ENCODE results near the gene RARA.
A peak's percentile ranks its signal among the peaks of the same experiment; 100 is the strongest.
"Not testable (repeated sequence)": the region's sequence is repeated elsewhere in the genome, so short reads cannot be mapped to it uniquely, and the experiment has no call there.

The RARA gene

GRCh38 chr17:40361063-40361924 lies 52.3 kb downstream of the RARA start:
- DNase-seq: no peak

- no peak for DNase-seq
Observed at GRCh38 chr17:40361925-40362695, 53.1 kb downstream of the RARA start.

GRCh38 chr17:40362696-40363110 lies 53.7 kb downstream of the RARA start:
- peak; percentile 78 for DNase-seq

DNA sequence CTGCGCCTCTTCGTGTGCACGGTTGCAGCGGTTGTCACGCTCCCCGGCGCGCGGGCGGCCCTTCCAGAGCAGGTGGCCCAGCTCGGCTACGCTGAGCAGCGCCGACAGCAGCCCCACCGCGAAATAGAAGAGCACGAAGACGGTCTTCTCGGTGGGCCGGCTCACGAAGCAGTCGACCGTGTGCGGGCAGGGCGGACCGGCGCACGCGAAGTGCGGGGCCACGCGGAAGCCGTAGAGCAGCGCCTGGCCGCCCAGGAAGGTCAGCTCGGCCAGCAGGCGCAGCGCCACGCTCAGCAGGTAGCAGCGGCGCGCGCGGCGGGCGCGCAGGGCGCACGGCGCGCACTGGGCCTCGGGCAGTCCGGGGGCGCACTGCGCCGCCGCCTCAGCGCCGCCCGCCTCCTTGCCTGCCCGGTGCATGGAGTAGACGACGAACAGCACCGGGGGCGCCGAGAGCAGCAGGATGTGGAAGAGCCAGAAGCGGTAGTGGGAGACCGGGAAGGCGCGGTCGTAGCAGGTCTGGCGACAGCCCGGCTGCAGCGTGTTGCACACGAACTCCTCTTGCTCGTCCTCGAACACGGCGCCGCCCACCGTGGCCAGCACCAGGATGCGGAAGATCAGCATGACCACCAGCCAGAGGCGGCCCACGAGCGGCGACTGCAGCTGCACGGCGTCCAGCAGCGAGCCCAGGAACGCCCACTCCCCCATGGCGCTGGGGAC lies 54.3 kb downstream of the RARA start:
- DNase-seq: peak; percentile 12

DNA sequence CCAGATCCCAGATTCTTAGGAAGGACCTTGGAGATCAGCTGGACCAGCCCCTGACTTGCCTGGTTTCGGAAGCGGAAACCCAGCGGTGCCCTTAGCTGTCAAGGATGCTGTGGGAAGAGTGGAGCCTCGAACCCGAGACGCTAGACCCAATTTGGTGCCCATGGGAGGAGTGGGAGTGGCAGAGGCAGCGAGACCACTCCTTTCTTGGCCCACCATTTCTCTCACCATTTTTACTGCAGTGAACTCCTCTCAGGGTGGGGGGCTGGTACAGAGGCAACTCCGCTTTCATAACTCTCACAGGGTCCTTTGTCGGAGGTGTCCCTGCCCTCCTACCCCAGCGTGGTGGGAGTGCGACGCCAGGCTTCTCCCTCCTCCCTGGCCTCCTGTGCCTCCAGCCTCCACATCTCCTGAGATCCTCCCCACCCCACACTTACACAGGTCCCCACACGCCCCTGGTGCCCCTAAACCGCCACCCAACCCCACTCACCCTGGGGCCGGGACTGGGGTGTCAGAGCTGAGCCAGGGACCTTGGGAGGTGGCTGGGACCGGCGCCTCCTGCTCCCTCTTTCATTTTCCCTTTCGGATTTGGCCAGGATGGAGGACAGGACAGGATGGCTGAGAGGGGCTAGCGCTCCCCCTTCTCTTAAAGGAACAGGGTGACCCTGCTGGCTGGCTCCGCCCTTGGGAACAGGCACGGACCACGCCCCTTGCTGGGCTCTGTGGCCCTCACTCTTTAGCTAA lies 55.3 kb downstream of the RARA start, which contains the start of gene GJD3:
TSS of gene GJD3 (minus strand) at position 617 of the 741 bp plus-strand sequence. CDS start 922 bp downstream, outside the sequence.
- DNase-seq: no peak

GRCh38 chr17:40364906-40365305 lies 55.9 kb downstream of the RARA start:
- DNase-seq: no peak

GRCh38 chr17:40366076-40366860 lies 57.3 kb downstream of the RARA start:
- no peak for DNase-seq

DNA sequence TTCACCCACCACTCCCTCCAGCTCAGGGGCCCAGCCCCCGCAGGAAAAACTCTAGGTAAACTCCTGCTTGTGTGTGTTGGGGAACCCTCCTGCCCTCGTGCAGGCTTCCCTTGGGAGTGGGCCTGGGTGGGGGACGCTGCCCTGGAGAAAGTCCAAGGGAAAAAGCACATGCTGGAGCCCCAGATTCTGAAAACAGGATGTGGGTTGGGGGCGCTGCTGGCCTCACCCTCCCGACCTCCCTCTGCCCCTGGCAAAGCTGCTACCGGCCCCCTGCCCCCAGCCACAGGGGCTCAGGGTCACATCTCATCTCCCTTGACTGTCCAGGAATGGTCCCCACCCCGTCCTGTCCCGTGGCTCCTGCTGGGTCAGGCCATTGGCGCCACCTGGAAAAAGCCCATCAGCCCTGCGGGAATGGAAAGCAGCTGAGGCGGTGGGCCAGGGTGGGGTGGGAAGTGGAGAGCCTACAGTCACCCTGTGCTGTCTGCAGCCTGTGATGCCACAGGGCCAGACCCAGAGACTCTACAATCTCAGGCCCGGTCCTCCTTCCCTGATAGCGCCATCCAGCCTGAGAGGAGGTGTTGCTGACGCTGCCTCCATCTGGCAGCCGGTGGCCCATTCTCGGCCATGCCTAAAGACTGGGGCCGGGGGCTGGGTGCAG lies 58.0 kb downstream of the RARA start:
- DNase-seq: no peak

DNA sequence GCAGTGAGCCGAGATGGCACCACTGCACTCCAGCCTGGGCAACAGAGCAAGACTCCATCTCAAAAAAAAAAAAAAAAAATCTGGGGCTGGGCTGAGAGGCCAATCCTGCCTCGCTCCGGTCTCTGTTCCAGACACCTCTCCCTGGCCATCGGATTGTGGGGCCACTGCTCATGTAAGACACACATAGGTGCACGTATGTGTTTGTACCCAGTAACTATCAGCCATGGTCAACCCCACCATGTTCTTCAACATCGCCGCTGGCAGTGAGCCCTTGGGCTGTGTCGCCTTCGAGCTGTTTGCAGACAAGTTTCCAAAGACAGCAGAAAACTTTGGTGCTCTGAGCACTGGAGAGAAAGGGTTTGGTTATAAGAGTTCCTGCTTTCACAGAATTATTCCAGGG lies 58.7 kb downstream of the RARA start:
- not testable (repeated sequence) for DNase-seq

DNA sequence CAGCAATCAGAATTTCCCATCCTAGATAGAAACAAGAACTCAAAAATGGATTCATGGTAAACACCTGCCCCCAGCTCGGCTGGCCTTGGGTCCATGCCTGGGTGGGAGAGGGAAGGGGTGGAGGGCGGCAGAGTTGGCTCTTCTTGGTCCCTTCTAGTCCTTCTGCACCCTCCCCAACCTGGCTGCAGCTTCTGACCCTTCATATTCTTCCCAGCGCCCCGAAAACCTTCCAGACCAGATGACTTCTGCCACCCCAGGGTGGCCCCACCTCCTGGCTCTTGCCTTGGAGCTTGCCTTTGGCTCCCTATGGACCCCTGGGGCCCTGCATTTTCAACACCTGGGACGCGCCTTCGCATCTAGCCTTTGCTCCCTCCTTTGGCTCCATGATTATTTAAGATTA lies 60.9 kb downstream of the RARA start:
- DNase-seq: no peak

DNA sequence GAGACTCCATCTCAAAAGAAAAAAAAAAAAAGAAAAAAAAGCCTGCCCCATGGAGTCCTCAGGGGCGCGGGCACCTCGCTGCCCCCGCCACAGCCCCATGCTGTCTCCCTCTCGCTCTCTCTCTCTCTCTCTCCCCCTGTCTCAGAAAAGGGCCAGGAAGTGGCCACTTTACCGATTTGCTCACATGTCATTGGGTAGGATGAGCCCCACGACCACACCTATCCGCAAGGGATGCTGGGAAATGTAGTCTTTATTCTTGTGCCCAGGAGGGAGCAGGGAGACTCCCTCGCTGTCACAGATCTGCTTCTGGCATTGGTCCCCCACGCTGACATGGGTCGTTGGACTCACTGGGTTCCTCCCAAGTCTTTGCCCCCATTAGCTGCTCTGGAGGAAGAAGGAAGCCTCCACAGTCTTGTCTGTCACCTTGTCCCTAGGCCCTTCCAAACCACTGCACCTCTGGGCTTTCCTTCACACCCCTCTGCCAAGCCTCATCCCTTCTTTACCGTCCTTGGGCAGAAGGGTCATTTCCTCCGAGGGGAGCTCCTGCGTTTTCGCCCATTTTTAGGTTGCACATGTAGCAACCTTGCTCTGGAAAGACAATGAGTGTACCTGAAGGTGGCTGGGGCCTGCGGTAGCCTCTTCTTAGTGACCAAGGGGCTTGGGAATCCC lies 62.4 kb downstream of the RARA start:
- peak; percentile 48 for DNase-seq

GRCh38 chr17:40372031-40372430 lies 63.1 kb downstream of the RARA start:
- DNase-seq: no peak

DNA sequence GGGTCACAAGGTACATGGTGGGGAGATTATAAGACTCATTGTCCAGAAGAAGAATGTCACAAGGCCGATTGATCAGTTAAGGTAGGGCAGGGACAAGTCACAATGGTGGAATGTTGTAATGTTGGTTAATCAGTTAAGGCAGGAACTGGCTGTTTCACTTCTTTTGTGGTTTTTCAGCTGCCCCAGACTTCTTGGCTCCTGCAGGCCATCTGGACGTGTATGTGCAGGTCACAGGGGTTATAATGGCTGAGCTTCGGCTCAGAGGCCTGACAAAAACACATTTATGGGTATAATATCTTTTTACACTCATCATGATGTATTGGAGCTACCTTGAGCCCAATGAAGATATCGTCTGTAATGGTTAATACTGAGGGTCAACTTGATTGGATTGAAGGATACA lies 63.7 kb downstream of the RARA start:
- DNase-seq: peak; percentile 80

DNA sequence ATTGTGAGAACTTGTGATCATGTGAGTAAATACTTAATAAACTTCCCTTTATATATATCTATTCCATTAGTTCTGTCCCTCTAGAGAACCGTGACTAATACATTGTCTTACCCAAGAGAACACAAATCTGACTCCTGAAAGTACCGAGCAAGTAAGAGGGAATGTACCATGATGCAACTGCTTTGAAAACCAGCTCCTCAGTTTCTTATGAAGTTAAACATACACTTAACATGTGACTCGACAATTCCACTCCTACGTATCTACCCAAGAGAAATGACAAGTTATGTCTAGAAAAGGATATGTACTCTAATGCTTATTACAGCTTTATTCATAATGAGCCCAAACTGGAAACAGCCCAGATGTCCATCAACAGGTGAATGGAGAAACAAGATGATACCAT lies 64.3 kb downstream of the RARA start:
- peak; percentile 68 for DNase-seq

- no peak for DNase-seq
Observed at GRCh38 chr17:40373999-40374398, 65.0 kb downstream of the RARA start.

GRCh38 chr17:40374821-40375498 lies 66.0 kb downstream of the RARA start:
- no peak for DNase-seq

GRCh38 chr17:40375786-40376185 lies 66.8 kb downstream of the RARA start:
- not testable (repeated sequence) for DNase-seq

DNA sequence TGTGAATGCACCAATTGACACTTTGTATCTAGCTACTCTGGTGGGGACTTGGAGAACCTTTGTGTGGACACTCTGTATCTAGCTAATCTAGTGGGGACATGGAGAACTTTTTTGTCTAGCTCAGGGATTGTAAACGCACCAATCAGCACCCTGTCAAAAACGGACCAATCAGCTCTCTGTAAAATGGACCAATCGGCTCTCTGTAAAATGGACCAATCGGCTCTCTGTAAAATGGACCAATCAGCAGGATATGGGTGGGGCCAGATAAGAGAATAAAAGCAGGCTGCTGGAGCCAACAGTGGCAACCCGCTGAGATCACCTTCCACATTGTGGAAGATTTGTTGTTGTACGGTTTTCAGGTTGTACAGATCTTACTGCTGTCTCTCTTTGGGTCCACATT lies 67.6 kb downstream of the RARA start:
- not testable (repeated sequence) for DNase-seq

GRCh38 chr17:40377832-40378231 lies 68.9 kb downstream of the RARA start:
- no peak for DNase-seq

DNA sequence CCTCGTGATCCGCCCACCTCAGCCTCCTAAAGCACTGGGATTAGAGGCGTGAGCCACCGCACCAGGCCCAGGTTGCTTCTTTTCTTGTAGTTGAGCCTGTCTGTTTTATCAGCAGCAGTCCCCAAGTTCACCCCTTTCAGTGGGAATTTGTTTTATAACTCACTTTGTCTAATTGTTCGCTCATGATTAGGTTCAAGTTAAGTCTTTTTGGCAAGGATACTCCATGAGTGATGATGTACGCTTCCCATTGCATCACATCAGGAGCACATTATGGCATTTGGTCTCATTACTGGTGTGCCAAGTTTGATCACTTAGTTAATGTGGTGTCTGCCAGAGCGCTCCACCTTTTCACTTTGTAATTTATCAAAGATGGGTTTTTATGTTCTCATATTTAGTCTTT lies 70.0 kb downstream of the RARA start:
- no peak for DNase-seq

Data from MV-4-11 (cell line).